Measurements from ENCODE around the gene VAX1.
"Not testable (repeated sequence)": the region's sequence is repeated elsewhere in the genome, so short reads cannot be mapped to it uniquely, and the experiment has no call there.

VAX1 gene, protein sequence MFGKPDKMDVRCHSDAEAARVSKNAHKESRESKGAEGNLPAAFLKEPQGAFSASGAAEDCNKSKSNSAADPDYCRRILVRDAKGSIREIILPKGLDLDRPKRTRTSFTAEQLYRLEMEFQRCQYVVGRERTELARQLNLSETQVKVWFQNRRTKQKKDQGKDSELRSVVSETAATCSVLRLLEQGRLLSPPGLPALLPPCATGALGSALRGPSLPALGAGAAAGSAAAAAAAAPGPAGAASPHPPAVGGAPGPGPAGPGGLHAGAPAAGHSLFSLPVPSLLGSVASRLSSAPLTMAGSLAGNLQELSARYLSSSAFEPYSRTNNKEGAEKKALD

DNA sequence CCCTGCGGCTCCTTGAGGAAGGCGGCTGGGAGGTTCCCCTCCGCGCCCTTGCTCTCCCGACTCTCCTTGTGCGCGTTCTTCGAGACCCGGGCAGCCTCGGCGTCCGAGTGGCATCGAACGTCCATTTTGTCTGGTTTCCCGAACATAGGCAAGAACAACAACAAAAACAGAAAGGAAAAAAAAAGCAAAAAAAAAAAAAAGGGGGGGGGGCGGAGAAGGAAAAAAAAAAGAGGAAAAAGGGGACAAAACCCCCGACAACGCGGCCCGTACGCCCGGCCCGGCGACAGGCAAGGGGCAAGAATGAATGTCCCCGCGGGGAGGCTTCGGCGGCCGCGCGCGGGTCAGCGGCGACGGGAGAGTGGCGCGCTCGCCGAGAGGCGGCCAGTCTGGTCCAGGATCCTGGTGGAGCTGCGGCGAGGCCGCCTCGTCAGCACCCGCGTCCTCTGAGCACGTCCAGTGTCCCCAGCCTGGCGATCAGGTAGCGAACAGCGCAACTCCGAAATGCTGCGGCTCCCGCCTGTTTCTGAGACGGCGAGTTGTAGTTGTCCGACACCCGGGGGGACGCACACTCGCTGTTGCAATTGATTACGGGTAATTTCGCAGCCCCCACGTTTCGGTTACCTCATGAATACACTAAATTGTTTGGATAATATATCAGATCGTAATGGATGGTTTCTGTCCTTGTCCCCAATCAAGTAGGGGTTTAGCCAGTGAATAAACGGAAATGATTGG is at the start of gene VAX1:
Gene VAX1, minus strand, starts transcription at position 360 of the 732 bp plus-strand sequence. Its CDS starts 214 bp downstream, at position 146.
- TF ChIP-seq, protein P1, sequence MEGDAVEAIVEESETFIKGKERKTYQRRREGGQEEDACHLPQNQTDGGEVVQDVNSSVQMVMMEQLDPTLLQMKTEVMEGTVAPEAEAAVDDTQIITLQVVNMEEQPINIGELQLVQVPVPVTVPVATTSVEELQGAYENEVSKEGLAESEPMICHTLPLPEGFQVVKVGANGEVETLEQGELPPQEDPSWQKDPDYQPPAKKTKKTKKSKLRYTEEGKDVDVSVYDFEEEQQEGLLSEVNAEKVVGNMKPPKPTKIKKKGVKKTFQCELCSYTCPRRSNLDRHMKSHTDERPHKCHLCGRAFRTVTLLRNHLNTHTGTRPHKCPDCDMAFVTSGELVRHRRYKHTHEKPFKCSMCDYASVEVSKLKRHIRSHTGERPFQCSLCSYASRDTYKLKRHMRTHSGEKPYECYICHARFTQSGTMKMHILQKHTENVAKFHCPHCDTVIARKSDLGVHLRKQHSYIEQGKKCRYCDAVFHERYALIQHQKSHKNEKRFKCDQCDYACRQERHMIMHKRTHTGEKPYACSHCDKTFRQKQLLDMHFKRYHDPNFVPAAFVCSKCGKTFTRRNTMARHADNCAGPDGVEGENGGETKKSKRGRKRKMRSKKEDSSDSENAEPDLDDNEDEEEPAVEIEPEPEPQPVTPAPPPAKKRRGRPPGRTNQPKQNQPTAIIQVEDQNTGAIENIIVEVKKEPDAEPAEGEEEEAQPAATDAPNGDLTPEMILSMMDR (IDR thresholded peaks at IDR 0.05) = no peak
- H3K4me3 Mint-ChIP-seq = peak within 1 kb of the TSS; percentile 71
- H3K36me3 Mint-ChIP-seq (ENCODE audit: low read depth) = no peaks in the 10 kb centered on the region
- peaks cover 100% of the 10 kb centered on the region for H3K27me3 Mint-ChIP-seq (ENCODE audit: low read depth, poor library complexity)
- DNase-seq = peak; percentile 54
- H3K9me3 Mint-ChIP-seq = peaks cover 15% of the 10 kb centered on the region
- no peak within 1 kb of the TSS for H3K27ac Mint-ChIP-seq
- peaks cover 25% of the 10 kb centered on the region for H3K4me1 Mint-ChIP-seq

DNA sequence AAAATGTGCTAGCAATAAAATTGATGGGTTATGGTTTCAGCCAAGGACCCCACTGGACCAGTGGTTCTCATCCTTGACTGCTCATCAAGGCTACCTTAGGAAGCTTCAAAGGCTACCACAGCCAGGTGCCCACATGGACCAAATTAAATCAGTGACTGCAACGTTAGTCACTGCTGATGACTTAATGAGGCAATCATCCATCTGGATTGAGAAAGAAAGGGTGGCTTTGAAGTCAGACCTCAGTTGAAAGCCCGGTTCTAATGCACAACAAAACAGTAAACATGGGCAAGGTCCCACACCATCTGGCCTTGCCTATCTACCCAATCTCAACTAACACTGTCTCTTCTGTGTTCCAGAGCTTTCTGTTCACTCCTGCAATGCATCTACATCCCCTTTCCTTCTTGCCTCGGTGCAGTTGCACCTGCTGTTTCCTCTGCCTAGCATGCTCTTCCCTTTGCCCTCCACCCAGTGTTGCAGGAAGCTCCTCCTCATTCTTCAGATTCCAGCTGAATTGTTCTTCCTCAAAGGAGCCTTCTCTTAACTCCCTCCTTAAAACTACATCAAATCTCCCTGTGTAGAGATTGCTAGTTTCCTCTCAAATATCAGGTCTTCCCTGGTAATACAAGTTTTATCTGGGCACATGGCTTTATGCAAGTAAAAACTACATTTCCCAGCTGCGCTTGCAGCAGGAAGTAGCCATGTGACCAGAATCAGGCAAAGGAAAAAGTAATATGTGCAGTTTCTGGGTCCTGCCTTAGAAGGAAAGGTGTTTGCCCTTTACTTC is 49.0 kb upstream of the VAX1 start:
- H3K4me3 Mint-ChIP-seq = no peak overlapping the region
- H3K27me3 Mint-ChIP-seq (ENCODE audit: low read depth, poor library complexity) = peaks cover 6% of the 10 kb centered on the region
- peaks cover 18% of the 10 kb centered on the region for H3K9me3 Mint-ChIP-seq
- H3K4me1 Mint-ChIP-seq = no peaks in the 10 kb centered on the region
- peaks cover 13% of the 10 kb centered on the region for H3K36me3 Mint-ChIP-seq (ENCODE audit: low read depth)
- TF ChIP-seq, protein P1 (IDR thresholded peaks at IDR 0.05) = no peak
- no peak for DNase-seq
- no peak overlapping the region for H3K27ac Mint-ChIP-seq

DNA sequence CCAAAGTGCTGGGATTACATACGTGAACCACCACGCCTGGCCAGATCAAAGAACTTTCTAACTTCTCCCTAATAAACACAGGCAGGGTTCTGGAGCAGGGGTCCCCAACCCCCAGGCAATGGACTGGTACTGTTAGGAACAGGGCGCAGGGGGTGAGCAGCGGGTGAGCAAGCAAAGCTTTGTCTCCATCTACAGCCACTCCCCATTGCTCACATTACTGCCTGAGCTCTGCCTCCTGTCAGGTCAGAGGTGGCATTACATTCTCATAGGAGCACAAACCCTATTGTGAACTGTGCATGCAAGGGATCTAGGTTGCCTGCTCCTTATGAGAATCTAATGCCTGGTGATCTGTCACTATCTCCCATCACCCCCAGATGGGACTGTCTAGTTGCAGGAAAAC is 47.7 kb upstream of the VAX1 start:
- H3K9me3 Mint-ChIP-seq = peaks cover 18% of the 10 kb centered on the region
- not testable (repeated sequence) for H3K4me1 Mint-ChIP-seq; DNase-seq; H3K27me3 Mint-ChIP-seq (ENCODE audit: low read depth, poor library complexity); H3K27ac Mint-ChIP-seq; H3K4me3 Mint-ChIP-seq
- peaks cover 13% of the 10 kb centered on the region for H3K36me3 Mint-ChIP-seq (ENCODE audit: low read depth)

DNA sequence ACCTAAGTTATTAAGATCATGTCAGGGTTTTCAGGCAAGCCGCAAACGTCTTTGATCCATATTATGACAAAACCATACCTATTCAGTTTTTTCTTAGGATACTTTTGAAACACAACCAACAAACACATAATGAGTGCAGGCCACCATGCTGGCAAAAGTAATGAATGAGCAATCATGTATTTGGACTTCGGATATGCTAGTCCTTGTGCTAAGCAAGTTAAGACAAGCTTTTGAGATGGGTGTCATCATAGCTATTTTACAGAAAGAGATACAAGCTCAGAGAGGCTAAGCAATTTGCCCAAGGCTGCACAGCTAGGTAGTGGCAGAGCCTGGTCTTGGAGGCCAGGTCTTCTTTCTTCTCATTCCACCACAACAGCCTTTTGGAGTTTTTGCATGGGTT is 46.8 kb upstream of the VAX1 start:
- peaks cover 17% of the 10 kb centered on the region for H3K9me3 Mint-ChIP-seq
- no peak overlapping the region for H3K4me3 Mint-ChIP-seq
- DNase-seq = no peak
- peaks cover 18% of the 10 kb centered on the region for H3K27me3 Mint-ChIP-seq (ENCODE audit: low read depth, poor library complexity)
- peaks cover 13% of the 10 kb centered on the region for H3K36me3 Mint-ChIP-seq (ENCODE audit: low read depth)
- no peaks in the 10 kb centered on the region for H3K4me1 Mint-ChIP-seq
- no peak overlapping the region for H3K27ac Mint-ChIP-seq
- TF ChIP-seq, protein P1 (IDR thresholded peaks at IDR 0.05) = no peak

DNA sequence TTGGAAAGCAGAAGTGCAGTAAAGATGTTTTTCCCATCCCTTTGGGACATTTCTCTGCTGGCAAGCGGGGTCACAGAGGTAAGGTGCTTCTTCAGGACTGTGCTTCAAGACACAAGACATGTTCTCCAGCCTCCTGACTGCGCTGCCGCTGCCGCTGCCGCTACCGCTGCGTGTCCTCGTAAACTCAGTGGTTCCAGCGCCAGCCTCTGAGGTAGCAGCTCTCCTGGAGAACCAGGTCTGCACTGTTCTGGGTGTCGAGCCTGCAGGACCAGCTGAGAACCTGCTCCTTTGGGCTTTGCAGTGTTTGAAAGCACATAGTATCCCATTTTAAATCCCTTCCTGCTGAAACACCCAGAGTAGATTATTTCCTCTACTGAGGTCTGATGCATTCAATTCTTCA is 46.2 kb upstream of the VAX1 start:
- H3K9me3 Mint-ChIP-seq = peaks cover 13% of the 10 kb centered on the region
- no peak overlapping the region for H3K27ac Mint-ChIP-seq
- no peaks in the 10 kb centered on the region for H3K4me1 Mint-ChIP-seq
- no peak for DNase-seq
- TF ChIP-seq, protein P1 (IDR thresholded peaks at IDR 0.05) = no peak
- peaks cover 9% of the 10 kb centered on the region for H3K36me3 Mint-ChIP-seq (ENCODE audit: low read depth)
- no peak overlapping the region for H3K4me3 Mint-ChIP-seq
- peaks cover 23% of the 10 kb centered on the region for H3K27me3 Mint-ChIP-seq (ENCODE audit: low read depth, poor library complexity)

DNA sequence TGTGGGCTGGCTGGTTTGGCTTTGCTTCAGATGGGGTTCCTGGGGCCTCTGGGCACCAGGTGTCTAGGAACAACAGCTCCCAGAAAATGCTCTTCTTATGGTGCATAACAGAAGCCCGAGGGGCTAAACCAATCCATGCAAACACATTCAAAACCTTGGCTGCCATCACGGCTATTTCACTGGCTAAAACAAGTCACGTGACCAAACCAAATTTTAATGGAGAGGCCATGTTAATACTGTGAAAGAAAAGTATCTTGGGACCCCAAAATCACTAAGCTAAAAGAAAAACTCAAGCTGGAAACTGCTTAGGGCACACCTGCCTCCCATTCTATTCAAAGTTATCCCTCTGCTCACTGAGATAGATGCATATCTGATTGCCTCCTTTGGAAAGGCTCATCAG is 40.1 kb upstream of the VAX1 start:
- TF ChIP-seq, protein P1 (IDR thresholded peaks at IDR 0.05) = no peak
- no peaks in the 10 kb centered on the region for H3K36me3 Mint-ChIP-seq (ENCODE audit: low read depth)
- DNase-seq = no peak
- peaks cover 78% of the 10 kb centered on the region for H3K27me3 Mint-ChIP-seq (ENCODE audit: low read depth, poor library complexity)
- H3K27ac Mint-ChIP-seq = no peak overlapping the region
- H3K4me1 Mint-ChIP-seq = peaks cover 18% of the 10 kb centered on the region
- H3K9me3 Mint-ChIP-seq = no peaks in the 10 kb centered on the region
- no peak overlapping the region for H3K4me3 Mint-ChIP-seq
